Suprapubic skin (tissue), 4 donors: ENCODE data around the gene PYGB. TPM values are rescaled to one million over a fixed set of nuclear protein-coding genes. Genes with fewer than 3 reads are reported as not detected.

Experiments used
- DNase-seq, 2 donors: peaks; one replicate each; pipeline ENCODE4 v3.0.0-alpha.2; 2019; ENCODE audit warnings: low spot score in 2 of 2
- H3K27ac ChIP-seq: fragments of 200-600 bp; sonication (generic); one replicate; pipeline ENCODE4 v1.5.1; 2019
- H3K27me3 ChIP-seq: fragments of 200-600 bp; sonication (generic); one replicate; pipeline ENCODE4 v1.5.1; 2019
- H3K36me3 ChIP-seq: fragments of 200-600 bp; sonication (generic); one replicate; pipeline ENCODE4 v1.5.1; 2019
- H3K4me1 ChIP-seq: fragments of 200-600 bp; sonication (generic); one replicate; pipeline ENCODE4 v1.5.1; 2019
- H3K4me3 ChIP-seq: fragments of 200-600 bp; sonication (generic); one replicate; pipeline ENCODE4 v1.5.1; 2019; ENCODE audit warnings: mild to moderate bottlenecking
- H3K9me3 ChIP-seq: fragments of 200-600 bp; sonication (generic); one replicate; pipeline ENCODE4 v1.5.1; 2019
- CTCF ChIP-seq, 2 donors: fragments of 200-600 bp in 1 of 2; fragments of 450-650 bp in 1 of 2; sonication (generic) in 1 of 2; IDR thresholded peaks; one replicate each; pipeline ENCODE4 v1.5.1; 2016 to 2019; ENCODE audit warnings: antibody characterized with exemption in 2 of 2, mild to moderate bottlenecking in 1 of 2, moderate library complexity in 1 of 2
- EP300 ChIP-seq: sonication (generic); formaldehyde crosslinking; IDR thresholded peaks from one replicate; pipeline ENCODE4 v1.6.1; 2017; ENCODE audit warnings: antibody characterized with exemption
- POLR2A ChIP-seq, 2 donors: fragments of 450-650 bp; IDR thresholded peaks; one replicate each; pipeline ENCODE4 v1.6.1; 2017; ENCODE audit warnings: antibody characterized with exemption in 2 of 2, mild to moderate bottlenecking in 2 of 2, moderate library complexity in 2 of 2
- POLR2AphosphoS5 ChIP-seq, 3 donors: sonication (generic); formaldehyde crosslinking; IDR thresholded peaks; one replicate each; pipeline ENCODE4 v1.6.1; 2017; ENCODE audit warnings: antibody characterized with exemption in 3 of 3
- WGBS: methylation state at CpG from one replicate; pipeline ENCODE4 v1.1.5; 2018; 5-methylcytosine and 5-hydroxymethylcytosine counted together
- total RNA-seq, 4 donors: library from RNA; depleted of rRNA; stranded (reverse); fragments of >200 nt; gene quantifications; one replicate each; pipeline ENCODE4 v1.1.0, GENCODE V29; 2016

Gene PYGB
- total RNA-seq, 4 donors from 2014 or later: 142 to 247 (median 198) TPM

GRCh38 chr20:25306991-25307903 lies 59.4 kb downstream of the PYGB start:
- Histone ChIP-seq H3K27me3 (no peaks in the 10 kb centered on the region), H3K36me3 (peaks cover 41% of the 10 kb centered on the region), H3K9me3 (no peaks in the 10 kb centered on the region), H3K4me3 (no peak overlapping the region), H3K27ac (no peak overlapping the region), H3K4me1 (peaks cover 28% of the 10 kb centered on the region)
- 97% methylated on average over 7 of the region's 10 CpGs for WGBS
- no peak for DNase-seq
- TF ChIP-seq CTCF (IDR thresholded peaks at IDR 0.05) (no peak), POLR2A (IDR thresholded peaks at IDR 0.05) (no peak), POLR2AphosphoS5 (IDR thresholded peaks at IDR 0.05) (no peak), EP300 (no peak)

GRCh38 chr20:25308083-25308491 lies 60.2 kb downstream of the PYGB start:
- Histone ChIP-seq H3K27me3 (no peaks in the 10 kb centered on the region), H3K4me3 (no peak overlapping the region), H3K9me3 (no peaks in the 10 kb centered on the region), H3K36me3 (peaks cover 35% of the 10 kb centered on the region), H3K27ac (no peak overlapping the region), H3K4me1 (peaks cover 28% of the 10 kb centered on the region)
- TF ChIP-seq POLR2A (IDR thresholded peaks at IDR 0.05) (no peak), EP300 (no peak), POLR2AphosphoS5 (IDR thresholded peaks at IDR 0.05) (no peak), CTCF (IDR thresholded peaks at IDR 0.05) (no peak)
- DNase-seq: peak in 1 of 2 donors; percentile 57
- 89% methylated on average over 11 of the region's 13 CpGs for WGBS

- TF ChIP-seq POLR2A (IDR thresholded peaks at IDR 0.05) (no peak), EP300 (no peak), POLR2AphosphoS5 (IDR thresholded peaks at IDR 0.05) (no peak), CTCF (IDR thresholded peaks at IDR 0.05) (no peak)
- DNase-seq: peak; percentile 66 to 76
- no peaks in the 10 kb centered on the region for H3K9me3 ChIP-seq
- 84% methylated on average over 8 of the region's 17 CpGs for WGBS
- H3K27me3 ChIP-seq: no peaks in the 10 kb centered on the region
- H3K4me3 ChIP-seq: no peak overlapping the region
- H3K27ac ChIP-seq: peak overlapping the region; percentile 86
- peaks cover 28% of the 10 kb centered on the region for H3K4me1 ChIP-seq
- peaks cover 30% of the 10 kb centered on the region for H3K36me3 ChIP-seq
Observed at GRCh38 chr20:25308671-25309394, 60.9 kb downstream of the PYGB start.

- Histone ChIP-seq H3K9me3 (no peaks in the 10 kb centered on the region), H3K27ac (peak overlapping the region; percentile 86), H3K4me1 (peaks cover 28% of the 10 kb centered on the region), H3K27me3 (no peaks in the 10 kb centered on the region), H3K36me3 (peaks cover 31% of the 10 kb centered on the region), H3K4me3 (peak overlapping the region; percentile 26)
- TF ChIP-seq POLR2A (IDR thresholded peaks at IDR 0.05) (no peak), EP300 (no peak), CTCF (IDR thresholded peaks at IDR 0.05) (no peak), POLR2AphosphoS5 (IDR thresholded peaks at IDR 0.05) (no peak)
- WGBS: 33% methylated on average over 6 of the region's 18 CpGs
- peak; percentile 77 to 80 for DNase-seq
Observed at GRCh38 chr20:25309395-25310267, 61.7 kb downstream of the PYGB start.
